K562 (cell line): ENCODE measurements around the gene MEX3A. TPM values are rescaled to one million over a fixed set of nuclear protein-coding genes. Genes with fewer than 3 reads are reported as not detected.

Experiments
- COPS2 ChIP-seq: fragments of 450-650 bp; conservative IDR thresholded peaks from 2 replicates; pipeline ENCODE4 v1.6.1; 2016; ENCODE audit warnings: mild to moderate bottlenecking, moderate library complexity
- DMBX1 ChIP-seq: fragments of 250-450 bp; sonication (Bioruptor Pico); IDR thresholded peaks from 2 replicates; pipeline ENCODE4 v1.8.0; 2022; ENCODE audit warnings: inconsistent platforms, mild to moderate bottlenecking, moderate library complexity, borderline replicate concordance
- EP300 ChIP-seq: IDR thresholded peaks from 2 replicates; pipeline ENCODE4 v1.6.1; 2012; ENCODE audit warnings: low read length, improper control_type of control experiment
- KAT8 ChIP-seq: fragments of 450-650 bp; IDR thresholded peaks from 2 replicates; pipeline ENCODE4 v1.6.1; 2016; ENCODE audit warnings: low read depth, mild to moderate bottlenecking
- MCM2 ChIP-seq: fragments of 450-650 bp; IDR thresholded peaks from 2 replicates; pipeline ENCODE4 v1.6.1; 2017; ENCODE audit warnings: low read depth, mild to moderate bottlenecking
- MLLT1 ChIP-seq, 2 experiments: fragments of 450-650 bp; IDR thresholded peaks; 2 replicates each; pipeline ENCODE4 v1.6.1; 2016
- NELFE ChIP-seq: IDR thresholded peaks from 2 replicates; pipeline ENCODE4 v1.6.1; 2011; ENCODE audit warnings: mild to moderate bottlenecking; ENCODE audit not compliant: insufficient read depth, insufficient read length
- POLR2G ChIP-seq: fragments of 200-400 bp; formaldehyde crosslinking; IDR thresholded peaks from 2 replicates; pipeline ENCODE4 v1.6.1; 2017; ENCODE audit warnings: low read depth, mild to moderate bottlenecking, antibody characterized with exemption, low read length, moderate library complexity
- RFX7 ChIP-seq: fragments of 250-450 bp; sonication (Bioruptor Pico); IDR thresholded peaks from 2 replicates; pipeline ENCODE4 v1.5.1; 2021; ENCODE audit warnings: mild to moderate bottlenecking
- RNF2 ChIP-seq: sonication (generic); IDR thresholded peaks from 2 replicates; pipeline ENCODE4 v1.6.1; 2016
- ZBED1 ChIP-seq: IDR thresholded peaks from 2 replicates; pipeline ENCODE4 v1.6.1; 2014
- ZBTB40 ChIP-seq, 2 experiments: fragments of 450-650 bp in 1 of 2; sonication (generic) in 1 of 2; formaldehyde crosslinking in 1 of 2; IDR thresholded peaks; 2 replicates each; pipeline versions ENCODE4 v1.7.1 to v1.9.0; 2016 to 2022; ENCODE audit warnings: inconsistent platforms in 1 of 2, mild to moderate bottlenecking in 1 of 2, missing genetic modification reagents in 1 of 2
- ZNF24 ChIP-seq: fragments of 450-650 bp; IDR thresholded peaks from 2 replicates; pipeline ENCODE4 v1.6.1; 2016
- ZNF324 ChIP-seq: fragments of 250-450 bp; sonication (Bioruptor Pico); IDR thresholded peaks from 2 replicates; pipeline ENCODE4 v1.4.0; 2020; ENCODE audit warnings: mild to moderate bottlenecking
- ZNF512 ChIP-seq: IDR thresholded peaks from 2 replicates; pipeline ENCODE4 v1.6.1; 2016; ENCODE audit warnings: missing genetic modification characterization, missing compliant biosample characterization
- ZNF780A ChIP-seq: fragments of 250-450 bp; sonication (Bioruptor Pico); IDR thresholded peaks from 2 replicates; pipeline ENCODE4 v1.5.0; 2021; ENCODE audit warnings: mild to moderate bottlenecking
- polyA plus RNA-seq, 8 experiments: library from polyadenylated mRNA; depleted of rRNA in 4 of 8; stranded (reverse) in 5 of 8; unstranded in 3 of 8; fragments of >200 nt; fragmentation: Nextera tagmentation in 2 of 8; fragmentation: Illumina TruSeq in 1 of 8; extraction: Ambion mirVana in 2 of 8; extraction: Trizol in 1 of 8; gene quantifications; 2 replicates each; pipeline versions ENCODE4 v1.2.1 to v1.2.3, GENCODE V29; 2011 to 2014; ENCODE audit warnings: inconsistent platforms in 1 of 8, missing spikeins in 1 of 8
- total RNA-seq, 7 experiments: library from RNA; depleted of rRNA in 6 of 7; stranded (reverse); fragments of >200 nt in 6 of 7; fragmentation: Illumina TruSeq in 2 of 7; extraction: Trizol in 2 of 7; gene quantifications; 2 replicates each; pipeline versions ENCODE4 v1.2.1 to v1.2.3, GENCODE V29; 2011 to 2021; ENCODE audit warnings: low replicate concordance in 1 of 7

The MEX3A gene
- total and polyA plus RNA-seq, 9 of the 15 experiments (the other 6 are each of a cell fraction or from before 2014, with no cell fraction given), result 0.36 to 13.7 (median 5.2) TPM

GRCh38 chr1:156129687-156130577, 47.7 kb upstream of the MEX3A start (continued):
- TF ChIP-seq POLR2G (no peak), MLLT1 (IDR thresholded peaks at IDR 0.05) (peak; percentile 53 to 57; a peak in 2 of 4 replicates), DMBX1 (no peak), ZBED1 (no peak), RFX7 (CRISPR knock-in tag) (no peak), ZNF780A (no peak), ZNF512 (tag) (no peak), MCM2 (no peak), RNF2 (no peak), COPS2 (no peak), ZNF24 (no peak), ZNF324 (CRISPR knock-in tag) (no peak), KAT8 (no peak), EP300 (no peak), NELFE (no peak), ZBTB40 (IDR thresholded peaks at IDR 0.05) (no peak), ZBTB40 (CRISPR knock-in tag; IDR thresholded peaks at IDR 0.05) (no peak)
